Endometrium (tissue), 2 donors: ENCODE data around the gene ZNF365.
"Not testable (repeated sequence)": the region's sequence is repeated elsewhere in the genome, so short reads cannot be mapped to it uniquely, and the experiment has no call there.

Experiments
- FAIRE-seq: peaks from 2 replicates; lab custom pipeline; 2012; peaks lifted over from hg19 to GRCh38; lab: Jason Lieb, UNC
- donor health status: control.
- donor health status: control.

Gene ZNF365, protein sequence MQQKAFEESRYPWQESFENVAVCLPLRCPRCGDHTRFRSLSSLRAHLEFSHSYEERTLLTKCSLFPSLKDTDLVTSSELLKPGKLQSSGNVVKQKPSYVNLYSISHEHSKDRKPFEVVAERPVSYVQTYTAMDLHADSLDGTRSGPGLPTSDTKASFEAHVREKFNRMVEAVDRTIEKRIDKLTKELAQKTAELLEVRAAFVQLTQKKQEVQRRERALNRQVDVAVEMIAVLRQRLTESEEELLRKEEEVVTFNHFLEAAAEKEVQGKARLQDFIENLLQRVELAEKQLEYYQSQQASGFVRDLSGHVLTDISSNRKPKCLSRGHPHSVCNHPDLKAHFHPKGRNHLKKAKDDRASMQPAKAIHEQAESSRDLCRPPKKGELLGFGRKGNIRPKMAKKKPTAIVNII

GRCh38 chr10:62373995-62374861 is at the start of gene ZNF365:
Gene ZNF365, plus strand, starts transcription at chr10:62374369. Its CDS starts 1,825 bp downstream, at chr10:62376194.
- FAIRE-seq: no peak

DNA sequence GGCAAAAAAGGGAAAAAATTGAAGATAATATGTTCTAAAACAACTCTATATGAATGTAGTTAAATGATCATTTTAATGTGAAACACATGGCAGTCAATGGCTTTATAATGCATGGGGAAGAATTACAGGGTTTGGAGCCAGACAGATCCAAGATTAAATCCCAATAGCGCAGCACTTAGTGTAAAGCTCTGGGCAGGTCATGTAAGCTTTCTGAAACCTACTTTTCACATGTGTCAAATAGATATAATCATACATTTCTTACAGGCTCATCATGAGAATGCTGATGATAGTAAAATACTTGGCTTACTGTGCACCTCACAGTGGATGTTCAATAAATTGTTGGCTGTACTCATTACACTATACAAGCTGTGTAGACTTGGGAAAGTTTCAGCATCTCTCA is 48.0 kb upstream of the ZNF365 start:
- no peak for FAIRE-seq

DNA sequence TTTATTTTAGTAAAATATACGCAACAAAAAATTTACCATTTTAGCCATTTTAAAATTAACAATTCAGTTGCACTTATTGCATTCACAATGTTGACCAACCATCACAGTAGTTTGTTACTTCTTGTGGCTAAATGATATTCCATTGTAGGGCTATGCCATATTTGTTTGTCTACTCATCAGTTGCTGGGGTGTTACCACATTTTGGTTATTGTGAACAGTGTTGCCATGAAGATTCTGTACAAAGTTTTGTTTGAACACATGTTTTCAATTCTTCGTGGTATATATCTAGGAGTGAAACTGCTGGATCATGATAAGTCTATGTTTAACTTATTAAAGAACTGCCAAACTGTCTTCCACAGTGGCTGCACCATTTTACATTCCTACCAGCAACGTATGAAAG is 46.3 kb upstream of the ZNF365 start:
- FAIRE-seq: no peak

DNA sequence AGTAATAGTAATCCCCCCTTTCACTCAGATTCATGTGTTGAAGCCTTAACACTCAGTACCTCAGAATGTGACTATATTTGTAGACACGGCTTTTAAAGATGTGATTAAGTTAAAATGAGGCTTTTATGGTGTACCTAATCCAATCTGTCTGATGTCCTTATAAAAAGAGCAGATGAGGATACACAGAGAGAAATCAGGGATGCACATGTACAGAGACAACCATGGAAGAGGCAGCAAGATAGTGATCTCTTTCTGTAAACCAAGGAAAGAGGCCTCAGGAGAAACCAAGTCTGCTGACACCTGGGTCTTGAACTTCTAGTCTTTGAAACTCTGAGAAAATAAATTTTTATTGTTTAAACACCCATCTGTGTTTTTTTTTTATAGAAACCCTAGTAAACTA is 44.0 kb upstream of the ZNF365 start:
- no peak for FAIRE-seq

GRCh38 chr10:62332406-62332805 is 41.8 kb upstream of the ZNF365 start:
- no peak for FAIRE-seq

DNA sequence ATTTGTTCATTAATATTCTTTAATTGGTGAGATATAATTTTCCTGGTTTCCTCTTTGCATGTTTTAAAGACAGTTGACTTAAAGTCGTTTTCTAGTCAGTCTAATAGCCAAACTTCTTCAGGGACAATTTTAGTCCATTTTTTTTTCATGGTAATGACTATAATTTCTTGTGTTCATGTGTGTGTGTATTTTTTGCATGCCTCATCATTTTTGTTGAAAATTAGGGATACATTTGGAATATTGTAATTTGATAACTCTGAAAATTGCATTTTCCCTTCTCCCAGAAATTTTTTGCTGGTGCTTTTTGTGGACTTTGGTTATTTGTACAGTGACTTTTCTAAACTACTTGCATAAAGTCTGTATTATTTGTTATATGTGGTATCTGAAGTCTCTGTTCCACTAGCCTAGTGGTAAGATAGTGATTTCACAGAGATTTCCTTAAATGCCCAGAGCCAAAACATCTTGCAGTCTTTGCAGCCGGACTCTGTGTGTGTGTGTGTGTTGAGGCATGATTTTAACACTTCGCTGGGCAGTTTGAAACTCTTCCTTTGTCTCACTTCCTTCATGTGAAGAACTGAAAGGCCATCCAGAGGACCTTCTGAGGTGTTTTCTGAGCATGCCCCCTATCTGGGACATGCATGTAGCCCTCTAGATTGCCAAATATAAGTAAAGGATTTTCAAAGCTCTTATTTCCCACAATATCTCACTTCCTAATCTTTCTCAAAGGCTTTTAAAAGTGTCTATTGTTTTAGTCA is 40.9 kb upstream of the ZNF365 start:
- FAIRE-seq: no peak

- FAIRE-seq: no peak
Measured at GRCh38 chr10:62333988-62334682, 40.0 kb upstream of the ZNF365 start.

- no peak for FAIRE-seq
Measured at GRCh38 chr10:62335326-62335725, 38.8 kb upstream of the ZNF365 start.

DNA sequence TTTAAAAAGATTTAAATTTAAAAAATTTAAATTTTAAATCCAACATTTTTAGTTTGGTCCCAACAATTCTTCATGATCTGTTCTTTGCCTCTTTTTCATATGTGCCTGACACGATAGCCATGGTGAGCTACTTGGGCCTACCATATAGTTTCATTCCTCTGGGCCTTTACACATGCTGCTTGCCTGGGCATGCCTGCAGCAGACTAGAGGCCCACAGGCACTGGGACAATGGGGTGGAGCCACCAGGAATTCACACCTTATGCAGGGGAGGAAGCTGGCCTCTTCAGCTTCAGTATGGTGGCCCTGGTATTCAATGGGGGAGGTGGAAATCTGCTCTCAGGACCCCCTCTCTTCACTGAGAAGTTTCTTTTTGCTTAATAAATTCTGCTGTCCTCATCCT is 37.8 kb upstream of the ZNF365 start:
- FAIRE-seq: no peak

- no peak for FAIRE-seq
Measured at GRCh38 chr10:62341419-62341818, 32.8 kb upstream of the ZNF365 start.

DNA sequence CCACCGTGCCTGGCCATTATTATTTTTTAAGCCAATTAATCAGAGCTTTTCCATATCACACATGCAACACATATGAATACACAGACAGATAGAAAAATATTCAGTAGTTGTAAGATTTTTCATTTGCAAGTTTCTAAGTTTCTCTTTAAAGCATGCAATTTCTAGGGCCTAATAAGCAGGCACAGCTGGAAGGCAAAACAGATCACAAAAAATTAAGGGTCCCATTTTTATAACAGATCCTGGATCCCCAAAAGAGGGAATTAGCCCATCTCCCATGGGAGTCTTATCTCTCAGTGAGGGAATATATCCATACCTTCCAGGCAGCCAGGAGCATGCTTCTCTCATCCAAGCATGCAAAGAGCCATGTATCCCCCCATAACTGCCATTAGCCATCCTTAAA is 31.2 kb upstream of the ZNF365 start:
- FAIRE-seq: no peak

DNA sequence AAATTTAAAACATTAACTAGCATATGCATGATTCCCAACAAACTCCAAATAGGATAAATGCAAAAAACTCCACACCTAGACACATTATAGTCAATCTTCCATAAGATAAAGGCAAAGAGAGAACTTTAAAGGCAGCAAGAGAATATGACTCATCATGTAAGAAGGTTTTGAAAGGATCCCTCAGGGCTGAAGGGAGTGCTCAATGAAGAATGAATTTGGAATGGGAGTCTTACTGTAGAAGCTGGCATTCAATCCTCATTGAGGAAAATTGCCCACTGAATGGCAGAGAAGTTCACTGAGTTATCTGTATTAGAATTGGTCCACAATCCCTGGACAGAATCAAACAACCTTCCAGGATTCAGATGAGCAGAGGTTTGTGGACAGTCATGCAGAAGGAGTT is 26.1 kb upstream of the ZNF365 start:
- no peak for FAIRE-seq

DNA sequence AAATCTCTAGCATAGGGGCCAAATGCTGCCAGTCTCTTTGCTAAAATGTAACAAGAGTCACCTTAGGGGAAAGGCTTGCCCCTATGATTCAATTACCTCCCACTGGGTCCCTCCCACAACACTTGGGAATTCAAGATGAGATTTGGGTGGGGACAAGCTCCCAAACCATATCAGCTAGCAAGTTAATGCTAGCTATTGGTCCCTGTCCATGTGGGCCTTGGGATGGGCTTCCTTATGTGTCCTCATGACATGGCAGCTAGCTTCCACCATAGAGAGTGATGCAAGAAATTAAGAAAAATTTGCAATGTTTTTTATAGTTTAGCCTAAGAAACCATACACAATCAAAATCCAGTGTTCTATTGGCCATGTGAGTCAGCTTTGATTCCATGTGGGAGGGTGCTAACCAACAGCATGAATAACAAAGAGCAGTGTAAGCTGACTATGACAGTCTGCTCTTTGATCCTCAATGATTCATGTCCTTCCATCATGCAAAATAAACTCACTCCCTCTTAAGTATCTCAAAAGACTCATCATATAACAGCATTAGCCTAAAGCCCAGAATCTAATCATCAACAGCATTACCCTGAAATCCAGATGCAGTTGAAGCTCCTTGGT is 21.7 kb upstream of the ZNF365 start:
- FAIRE-seq: no peak

DNA sequence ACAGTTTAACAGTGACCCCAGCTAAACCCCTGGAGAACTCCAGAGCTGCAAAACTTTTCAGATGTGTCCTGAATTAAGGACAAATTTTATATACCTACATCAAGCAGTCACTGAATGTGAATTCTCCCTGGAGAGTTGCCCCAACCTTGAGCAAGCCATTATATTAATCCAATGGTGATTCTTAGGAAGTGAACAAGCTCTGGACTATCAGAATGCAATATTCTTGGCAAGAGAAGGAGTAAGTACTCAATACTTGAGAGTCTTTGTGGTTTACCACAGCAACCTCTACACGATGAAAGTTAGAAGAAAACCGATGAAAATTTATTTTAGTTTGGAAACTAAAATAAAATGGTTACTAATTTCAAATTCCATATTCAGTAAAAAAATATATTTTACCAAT is 19.3 kb upstream of the ZNF365 start:
- no peak for FAIRE-seq

GRCh38 chr10:62356447-62356846 is 17.7 kb upstream of the ZNF365 start:
- no peak for FAIRE-seq

GRCh38 chr10:62358151-62358550 is 16.0 kb upstream of the ZNF365 start:
- FAIRE-seq: not testable (repeated sequence)

GRCh38 chr10:62373639-62373994 is 552 bp upstream of the ZNF365 start:
- FAIRE-seq: no peak

- FAIRE-seq: no peak
Measured at GRCh38 chr10:62374862-62375710, 917 bp downstream of the ZNF365 start.

DNA sequence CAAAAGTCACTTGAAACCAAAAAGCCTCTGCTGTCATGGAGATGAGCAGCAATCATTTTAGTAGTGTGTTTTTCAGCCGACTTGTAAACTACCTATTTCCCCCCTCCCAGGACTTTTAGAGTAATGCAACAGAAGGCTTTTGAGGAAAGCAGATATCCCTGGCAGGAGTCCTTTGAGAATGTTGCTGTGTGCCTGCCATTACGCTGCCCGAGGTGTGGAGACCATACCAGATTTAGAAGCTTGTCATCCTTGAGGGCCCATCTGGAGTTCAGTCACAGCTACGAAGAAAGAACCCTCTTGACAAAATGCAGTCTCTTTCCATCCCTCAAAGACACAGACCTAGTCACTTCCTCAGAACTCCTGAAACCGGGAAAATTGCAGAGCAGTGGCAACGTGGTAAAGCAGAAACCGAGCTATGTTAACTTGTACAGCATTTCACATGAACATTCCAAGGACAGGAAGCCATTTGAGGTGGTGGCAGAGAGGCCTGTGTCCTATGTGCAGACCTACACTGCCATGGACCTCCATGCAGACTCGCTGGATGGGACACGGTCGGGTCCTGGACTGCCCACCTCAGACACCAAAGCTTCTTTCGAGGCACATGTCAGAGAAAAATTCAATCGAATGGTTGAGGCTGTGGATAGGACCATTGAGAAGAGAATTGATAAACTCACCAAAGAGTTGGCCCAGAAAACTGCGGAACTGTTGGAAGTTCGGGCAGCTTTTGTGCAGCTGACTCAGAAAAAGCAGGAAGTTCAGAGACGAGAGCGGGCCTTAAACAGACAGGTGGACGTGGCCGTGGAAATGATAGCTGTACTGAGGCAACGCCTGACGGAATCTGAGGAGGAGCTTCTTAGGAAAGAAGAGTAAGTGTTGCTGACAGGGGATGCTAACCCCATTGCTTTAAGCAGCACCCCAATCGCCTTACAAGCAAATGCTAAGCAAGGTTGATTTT is 2.2 kb downstream of the ZNF365 start:
- FAIRE-seq: no peak
